Endothelial cell (in vitro differentiated cells): ENCODE data around the gene PCSK6. TPM values are rescaled to one million over a fixed set of nuclear protein-coding genes. Genes with fewer than 3 reads are reported as not detected.

Source experiments
- DNase-seq: peaks from one replicate; pipeline ENCODE4 v3.0.0; 2021; ENCODE audit warnings: low spot score
- H3K27ac Mint-ChIP-seq: one replicate; pipeline ENCODE4 v1.8.0; 2021; ENCODE audit warnings: mixed read lengths, inconsistent platforms; ENCODE audit not compliant: unreplicated experiment
- H3K27me3 Mint-ChIP-seq: one replicate; pipeline ENCODE4 v1.8.0; 2021; ENCODE audit warnings: mild to moderate bottlenecking, moderate library complexity, mixed read lengths, inconsistent platforms; ENCODE audit not compliant: unreplicated experiment
- H3K36me3 Mint-ChIP-seq: one replicate; pipeline ENCODE4 v1.8.0; 2021; ENCODE audit warnings: mild to moderate bottlenecking, low read depth, mixed read lengths, inconsistent platforms; ENCODE audit not compliant: unreplicated experiment
- H3K4me1 Mint-ChIP-seq: one replicate; pipeline ENCODE4 v1.8.0; 2021; ENCODE audit warnings: mild to moderate bottlenecking, mixed read lengths, inconsistent platforms; ENCODE audit not compliant: unreplicated experiment
- H3K4me3 Mint-ChIP-seq: one replicate; pipeline ENCODE4 v1.8.0; 2021; ENCODE audit warnings: mild to moderate bottlenecking, mixed read lengths, inconsistent platforms; ENCODE audit not compliant: unreplicated experiment
- H3K9me3 Mint-ChIP-seq: one replicate; pipeline ENCODE4 v1.8.0; 2021; ENCODE audit warnings: mixed read lengths, inconsistent platforms; ENCODE audit not compliant: unreplicated experiment
- total RNA-seq: library from RNA; stranded (reverse); fragmentation: NEBNext Ultra II Directional; extraction: Animal tissue kit (Norgen Biotek cat#: 25700); gene quantifications from one replicate; pipeline ENCODE4 v1.2.1, GENCODE V29; 2021; ENCODE audit not compliant: unreplicated experiment
- TF ChIP-seq, protein P1 (sequence below): fragments of 200-600 bp; sonication (generic); IDR thresholded peaks from one replicate; pipeline ENCODE4 v1.5.0; 2021; ENCODE audit warnings: antibody characterized with exemption; ENCODE audit not compliant: unreplicated experiment

The PCSK6 gene
- total RNA-seq, 1 donor from 2014 or later: 0.13 TPM

DNA sequence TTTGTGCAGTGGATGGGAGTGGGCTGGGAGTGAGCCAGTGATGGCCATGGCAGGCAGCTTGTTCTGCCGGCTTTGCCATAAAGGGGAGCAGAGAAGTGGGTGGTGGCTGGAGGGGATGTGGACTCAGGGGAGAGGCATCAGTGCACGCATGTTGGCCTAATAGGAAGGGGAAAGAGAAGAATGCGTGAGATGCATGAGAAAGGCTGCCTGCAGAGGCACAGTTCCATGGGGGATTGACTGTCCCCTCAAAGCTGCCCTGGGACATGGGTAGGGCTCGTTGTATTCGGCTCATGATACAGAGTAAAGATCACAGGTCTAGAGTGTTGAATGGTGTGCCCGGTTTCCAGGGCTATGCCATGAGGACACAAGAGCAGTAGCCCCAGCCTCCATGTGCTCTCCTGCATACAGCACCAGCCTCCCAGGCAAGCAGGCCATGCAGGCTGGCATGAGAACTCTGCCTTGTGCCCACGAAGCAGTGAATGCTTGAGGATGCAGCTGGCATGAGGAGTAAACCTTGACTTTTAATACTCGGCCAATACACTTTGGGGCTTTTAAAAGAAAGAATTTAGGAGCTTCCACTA lies 126.4 kb downstream of the PCSK6 start:
- no peaks in the 10 kb centered on the region for H3K9me3 Mint-ChIP-seq
- peaks cover 11% of the 10 kb centered on the region for H3K27me3 Mint-ChIP-seq
- H3K4me1 Mint-ChIP-seq: no peaks in the 10 kb centered on the region
- DNase-seq: no peak
- TF ChIP-seq, protein P1, sequence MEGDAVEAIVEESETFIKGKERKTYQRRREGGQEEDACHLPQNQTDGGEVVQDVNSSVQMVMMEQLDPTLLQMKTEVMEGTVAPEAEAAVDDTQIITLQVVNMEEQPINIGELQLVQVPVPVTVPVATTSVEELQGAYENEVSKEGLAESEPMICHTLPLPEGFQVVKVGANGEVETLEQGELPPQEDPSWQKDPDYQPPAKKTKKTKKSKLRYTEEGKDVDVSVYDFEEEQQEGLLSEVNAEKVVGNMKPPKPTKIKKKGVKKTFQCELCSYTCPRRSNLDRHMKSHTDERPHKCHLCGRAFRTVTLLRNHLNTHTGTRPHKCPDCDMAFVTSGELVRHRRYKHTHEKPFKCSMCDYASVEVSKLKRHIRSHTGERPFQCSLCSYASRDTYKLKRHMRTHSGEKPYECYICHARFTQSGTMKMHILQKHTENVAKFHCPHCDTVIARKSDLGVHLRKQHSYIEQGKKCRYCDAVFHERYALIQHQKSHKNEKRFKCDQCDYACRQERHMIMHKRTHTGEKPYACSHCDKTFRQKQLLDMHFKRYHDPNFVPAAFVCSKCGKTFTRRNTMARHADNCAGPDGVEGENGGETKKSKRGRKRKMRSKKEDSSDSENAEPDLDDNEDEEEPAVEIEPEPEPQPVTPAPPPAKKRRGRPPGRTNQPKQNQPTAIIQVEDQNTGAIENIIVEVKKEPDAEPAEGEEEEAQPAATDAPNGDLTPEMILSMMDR: no peak
- no peak overlapping the region for H3K4me3 Mint-ChIP-seq
- no peak overlapping the region for H3K27ac Mint-ChIP-seq
- peaks cover 6% of the 10 kb centered on the region for H3K36me3 Mint-ChIP-seq

DNA sequence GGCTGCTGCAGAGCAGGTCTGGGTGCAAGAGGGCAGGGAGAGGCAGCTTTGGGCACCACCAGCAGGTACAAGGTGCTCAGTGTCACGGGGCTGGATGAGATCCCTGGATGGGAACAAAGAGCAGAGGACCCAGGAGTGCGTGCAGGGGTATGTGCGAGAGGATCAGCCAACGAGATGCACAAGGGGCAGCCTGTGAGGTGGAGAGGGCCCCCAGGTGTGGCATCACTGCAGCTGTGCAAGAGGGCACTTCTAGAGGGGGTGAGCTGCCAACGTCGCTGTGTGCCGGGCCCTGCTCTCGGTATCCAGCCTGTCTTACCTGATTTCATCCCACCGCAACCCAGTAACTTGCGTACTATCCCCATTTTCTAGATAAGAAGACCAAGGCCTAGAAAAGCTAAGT lies 127.1 kb downstream of the PCSK6 start:
- no peak for DNase-seq
- H3K27me3 Mint-ChIP-seq: peaks cover 10% of the 10 kb centered on the region
- no peak overlapping the region for H3K4me3 Mint-ChIP-seq
- H3K27ac Mint-ChIP-seq: no peak overlapping the region
- peaks cover 6% of the 10 kb centered on the region for H3K36me3 Mint-ChIP-seq
- TF ChIP-seq, protein P1: no peak
- H3K4me1 Mint-ChIP-seq: no peaks in the 10 kb centered on the region
- no peaks in the 10 kb centered on the region for H3K9me3 Mint-ChIP-seq

DNA sequence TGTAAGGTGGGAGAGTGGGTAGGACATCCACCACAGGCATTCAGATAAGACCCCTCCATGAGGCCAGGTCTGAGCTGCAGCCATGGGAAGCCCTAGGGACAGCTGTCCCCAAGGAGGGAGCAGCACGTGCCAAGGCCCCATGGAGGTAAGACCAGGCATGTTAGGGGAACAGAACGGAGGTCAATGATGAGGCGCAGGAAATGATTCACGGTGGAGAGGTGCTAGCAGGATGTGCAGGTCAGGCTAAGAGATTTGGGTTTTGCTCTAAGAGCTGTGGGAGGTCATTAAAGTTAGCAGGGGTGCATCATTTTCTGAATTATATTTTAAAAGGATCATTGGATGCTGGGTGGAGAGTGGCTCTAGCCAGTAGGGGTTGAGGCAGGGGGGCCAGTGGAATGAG lies 128.1 kb downstream of the PCSK6 start:
- H3K4me1 Mint-ChIP-seq: no peaks in the 10 kb centered on the region
- H3K27me3 Mint-ChIP-seq: peaks cover 9% of the 10 kb centered on the region

DNA sequence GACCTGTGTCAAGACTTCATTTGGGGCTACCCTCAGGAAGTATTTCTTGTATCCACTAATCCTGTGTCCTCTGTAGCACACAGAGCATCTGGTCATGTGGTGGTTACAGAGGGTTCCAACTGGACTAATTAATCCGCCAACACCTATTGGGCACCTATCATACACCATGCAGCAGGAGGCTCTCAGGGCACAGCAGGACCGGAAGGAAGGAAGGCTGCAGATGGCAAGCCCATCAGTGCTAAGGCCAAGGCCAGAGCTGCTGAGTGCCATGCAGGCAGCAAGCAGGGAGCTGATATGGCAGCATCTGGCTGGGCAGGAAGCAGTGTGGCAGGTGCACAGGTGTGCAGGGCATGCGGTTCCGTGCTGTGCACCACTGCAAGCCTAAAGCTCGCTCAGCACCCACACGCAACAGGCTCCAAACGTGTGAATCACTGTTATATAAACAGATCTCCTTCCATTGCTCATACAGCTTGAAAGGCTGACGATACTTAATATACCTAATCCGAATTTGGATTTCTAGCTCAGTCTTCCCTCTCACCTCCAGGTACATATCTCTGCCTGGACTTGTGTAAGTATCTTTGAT lies 130.1 kb downstream of the PCSK6 start:
- DNase-seq: no peak
- H3K27ac Mint-ChIP-seq: no peak overlapping the region
- peaks cover 11% of the 10 kb centered on the region for H3K27me3 Mint-ChIP-seq
- TF ChIP-seq, protein P1: no peak
- H3K36me3 Mint-ChIP-seq: peaks cover 6% of the 10 kb centered on the region
- no peaks in the 10 kb centered on the region for H3K4me1 Mint-ChIP-seq
- H3K9me3 Mint-ChIP-seq: no peaks in the 10 kb centered on the region
- no peak overlapping the region for H3K4me3 Mint-ChIP-seq

More for the DNA sequence above, 128.1 kb downstream of the PCSK6 start:
- peaks cover 6% of the 10 kb centered on the region for H3K36me3 Mint-ChIP-seq
- TF ChIP-seq, protein P1: no peak
- DNase-seq: no peak
- no peak overlapping the region for H3K4me3 Mint-ChIP-seq
- no peaks in the 10 kb centered on the region for H3K9me3 Mint-ChIP-seq
- H3K27ac Mint-ChIP-seq: no peak overlapping the region

DNA sequence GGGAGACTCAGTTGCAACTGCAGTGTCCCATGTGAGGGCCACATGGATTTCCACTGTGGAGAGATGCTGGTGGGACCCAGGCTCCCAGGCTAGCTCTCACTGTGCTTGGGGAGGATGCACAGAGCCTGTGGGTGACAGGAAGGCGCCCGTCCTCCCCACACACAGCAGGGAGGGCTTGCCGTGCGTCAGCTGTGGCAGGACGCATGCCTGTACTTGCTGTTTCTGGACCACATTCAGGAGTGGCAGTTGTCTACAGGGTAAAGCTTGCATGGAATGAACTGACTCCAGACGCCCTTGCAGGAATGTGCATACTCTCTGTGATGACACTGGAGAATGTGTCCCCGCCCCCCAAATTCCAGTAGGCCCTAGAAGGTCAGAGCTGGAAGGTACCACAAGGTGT lies 130.6 kb downstream of the PCSK6 start:
- TF ChIP-seq, protein P1: no peak
- H3K27me3 Mint-ChIP-seq: peaks cover 11% of the 10 kb centered on the region
- H3K27ac Mint-ChIP-seq: no peak overlapping the region
- no peak for DNase-seq
- H3K36me3 Mint-ChIP-seq: peaks cover 6% of the 10 kb centered on the region
- H3K4me1 Mint-ChIP-seq: no peaks in the 10 kb centered on the region
- no peaks in the 10 kb centered on the region for H3K9me3 Mint-ChIP-seq
- no peak overlapping the region for H3K4me3 Mint-ChIP-seq
